Bronchial epithelial cell (primary cell): ENCODE data around the gene GSG1. TPM values are rescaled to one million over a fixed set of nuclear protein-coding genes. Genes with fewer than 3 reads are reported as not detected.
"Not testable (repeated sequence)": the region's sequence is repeated elsewhere in the genome, so short reads cannot be mapped to it uniquely, and the experiment has no call there.

Experiments
- DNase-seq: peaks from one replicate; pipeline ENCODE4 v3.0.0-alpha.2; 2010; ENCODE audit warnings: low read depth
- FAIRE-seq: peaks from 2 replicates; lab custom pipeline; 2011; peaks lifted over from hg19 to GRCh38; lab: Jason Lieb, UNC
- H3K27me3 ChIP-seq: 2 replicates; pipeline ENCODE4 v1.5.1; 2011; ENCODE audit warnings: low read length; ENCODE audit not compliant: control insufficient read depth, insufficient read depth
- H3K36me3 ChIP-seq: 2 replicates; pipeline ENCODE4 v1.5.1; 2011; ENCODE audit warnings: low read length; ENCODE audit not compliant: control insufficient read depth, insufficient read depth
- H3K4me3 ChIP-seq: 2 replicates; pipeline ENCODE4 v1.5.1; 2011; ENCODE audit warnings: mild to moderate bottlenecking, low read depth, low read length, control low read depth
- total RNA-seq: library from RNA; depleted of rRNA; stranded (reverse); fragments of >200 nt; gene quantifications from 2 replicates; pipeline ENCODE4 v1.2.1, GENCODE V29; 2014
- TF ChIP-seq, protein P1 (sequence below): IDR thresholded peaks from 2 replicates; pipeline ENCODE4 v1.5.1; 2011; ENCODE audit warnings: mild to moderate bottlenecking, moderate library complexity, low read length, control low read depth, inconsistent platforms; ENCODE audit not compliant: insufficient read depth, severe bottlenecking

The GSG1 gene
- total RNA-seq, 1 donor from 2014 or later, result not detected

DNA sequence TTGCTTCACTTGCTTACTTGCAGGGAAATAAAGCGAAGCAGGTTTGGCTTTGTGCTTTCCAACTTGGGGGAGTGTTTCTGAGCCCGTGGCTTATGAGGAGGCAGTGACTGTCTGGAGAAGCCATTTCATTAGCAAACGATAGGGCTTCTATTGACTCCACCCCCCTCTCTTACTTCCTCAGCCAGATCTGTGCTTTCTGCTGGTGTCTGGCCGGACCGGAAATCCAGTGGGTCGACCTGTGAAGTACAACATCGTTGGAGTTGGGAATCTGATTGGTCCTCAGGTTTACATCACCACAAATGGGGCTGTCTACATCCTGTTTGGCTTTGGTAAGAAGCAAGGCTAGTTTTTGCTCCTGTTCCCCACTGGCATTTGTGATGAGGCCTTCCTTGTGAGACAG, 37.0 kb downstream of the GSG1 start:
- H3K27me3 ChIP-seq, result no peaks in the 10 kb centered on the region
- DNase-seq (no peak), FAIRE-seq (no peak)
- H3K36me3 ChIP-seq, result peaks cover under 1% of the 10 kb centered on the region
- H3K4me3 ChIP-seq, result no peak overlapping the region
- TF ChIP-seq, protein P1, sequence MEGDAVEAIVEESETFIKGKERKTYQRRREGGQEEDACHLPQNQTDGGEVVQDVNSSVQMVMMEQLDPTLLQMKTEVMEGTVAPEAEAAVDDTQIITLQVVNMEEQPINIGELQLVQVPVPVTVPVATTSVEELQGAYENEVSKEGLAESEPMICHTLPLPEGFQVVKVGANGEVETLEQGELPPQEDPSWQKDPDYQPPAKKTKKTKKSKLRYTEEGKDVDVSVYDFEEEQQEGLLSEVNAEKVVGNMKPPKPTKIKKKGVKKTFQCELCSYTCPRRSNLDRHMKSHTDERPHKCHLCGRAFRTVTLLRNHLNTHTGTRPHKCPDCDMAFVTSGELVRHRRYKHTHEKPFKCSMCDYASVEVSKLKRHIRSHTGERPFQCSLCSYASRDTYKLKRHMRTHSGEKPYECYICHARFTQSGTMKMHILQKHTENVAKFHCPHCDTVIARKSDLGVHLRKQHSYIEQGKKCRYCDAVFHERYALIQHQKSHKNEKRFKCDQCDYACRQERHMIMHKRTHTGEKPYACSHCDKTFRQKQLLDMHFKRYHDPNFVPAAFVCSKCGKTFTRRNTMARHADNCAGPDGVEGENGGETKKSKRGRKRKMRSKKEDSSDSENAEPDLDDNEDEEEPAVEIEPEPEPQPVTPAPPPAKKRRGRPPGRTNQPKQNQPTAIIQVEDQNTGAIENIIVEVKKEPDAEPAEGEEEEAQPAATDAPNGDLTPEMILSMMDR, result no peak

DNA sequence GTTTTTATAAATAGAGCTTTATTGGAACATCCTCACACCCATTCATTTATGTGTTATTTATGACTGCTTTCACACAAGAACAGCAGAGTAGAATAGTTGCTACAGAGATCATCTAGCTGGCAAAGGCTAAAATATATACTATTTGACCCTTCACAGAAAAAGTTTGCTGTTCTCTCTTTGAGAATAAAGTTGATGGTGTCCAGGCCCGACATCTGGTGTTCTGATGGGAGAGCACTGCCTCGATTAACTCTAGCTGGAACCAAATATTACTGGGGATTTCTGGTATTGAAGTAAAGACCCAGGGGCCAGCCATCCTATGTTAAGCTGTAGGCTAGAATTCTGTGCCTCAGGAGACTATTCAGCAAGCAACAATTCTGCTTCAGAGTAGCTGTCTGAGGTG, 37.5 kb downstream of the GSG1 start:
- FAIRE-seq, result no peak
- TF ChIP-seq, protein P1, result no peak

DNA sequence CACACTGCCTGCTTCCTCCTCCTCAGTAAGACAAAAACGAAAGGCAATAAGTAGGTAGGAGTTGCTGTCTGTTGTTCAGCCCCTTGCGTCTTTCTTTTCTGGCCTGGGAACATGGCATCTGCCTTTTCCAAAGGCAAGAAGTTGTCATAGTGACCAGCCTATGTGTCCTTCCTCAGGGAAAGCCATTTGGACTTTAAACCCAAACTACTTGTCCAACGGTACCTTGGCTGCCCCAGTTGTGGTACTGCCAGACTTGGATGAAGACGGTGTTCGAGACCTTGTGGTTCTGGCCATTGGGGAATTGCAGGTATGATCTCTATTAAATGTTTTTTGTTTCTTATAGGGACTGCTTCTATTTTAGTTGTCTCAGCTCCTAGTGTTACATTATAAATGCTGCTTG, 40.8 kb downstream of the GSG1 start:
- TF ChIP-seq, protein P1, result no peak
- H3K36me3 ChIP-seq, result peaks cover 1% of the 10 kb centered on the region
- no peak for DNase-seq
- no peak overlapping the region for H3K4me3 ChIP-seq
- H3K27me3 ChIP-seq, result no peaks in the 10 kb centered on the region
- no peak for FAIRE-seq

More for the DNA sequence above, 37.5 kb downstream of the GSG1 start:
- Histone ChIP-seq H3K36me3 (peaks cover 1% of the 10 kb centered on the region), H3K4me3 (no peak overlapping the region), H3K27me3 (no peaks in the 10 kb centered on the region)
- DNase-seq, result no peak

DNA sequence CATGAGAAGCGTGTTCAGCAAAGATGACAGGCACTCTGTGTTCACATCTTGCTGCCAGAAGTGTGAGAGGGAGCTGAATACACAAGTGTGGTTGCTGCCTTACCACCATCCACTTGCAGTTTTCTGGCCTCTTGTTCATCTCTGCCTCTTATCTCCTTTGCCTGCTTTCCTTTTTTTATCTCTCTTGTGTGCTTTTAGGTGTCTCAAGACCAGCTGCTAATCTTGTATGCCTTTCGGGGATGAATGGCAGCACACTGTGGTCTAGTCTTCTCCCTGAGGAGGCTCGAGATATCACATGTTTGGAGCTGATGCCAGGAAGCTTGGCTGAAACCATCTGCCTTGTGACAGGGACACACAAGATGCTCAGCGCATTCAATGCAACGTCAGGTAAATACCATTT, 42.1 kb downstream of the GSG1 start:
- DNase-seq (no peak), FAIRE-seq (no peak)
- no peaks in the 10 kb centered on the region for H3K27me3 ChIP-seq
- TF ChIP-seq, protein P1, result no peak
- peaks cover 1% of the 10 kb centered on the region for H3K36me3 ChIP-seq
- H3K4me3 ChIP-seq, result no peak overlapping the region

DNA sequence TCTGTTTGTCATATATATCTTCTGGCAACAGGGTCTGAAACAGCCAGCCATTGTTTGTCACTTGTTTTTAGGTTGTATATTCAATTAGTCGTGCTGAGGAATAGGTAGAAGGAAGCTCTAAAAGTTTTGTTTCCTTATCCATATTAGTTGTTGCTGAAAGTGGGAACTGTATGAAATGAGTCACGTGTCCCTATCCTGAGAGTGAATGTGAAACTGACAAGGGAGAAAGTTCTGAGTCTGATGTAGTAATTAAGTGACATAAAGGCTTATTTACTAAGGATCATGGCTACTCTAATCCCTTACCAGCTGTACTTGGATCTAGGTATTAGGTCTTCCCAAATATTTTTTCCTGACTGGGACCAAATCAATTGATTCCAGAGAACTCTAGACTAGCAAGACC, 42.9 kb downstream of the GSG1 start:
- FAIRE-seq, result no peak
- no peak overlapping the region for H3K4me3 ChIP-seq
- H3K27me3 ChIP-seq, result no peaks in the 10 kb centered on the region
- TF ChIP-seq, protein P1, result no peak
- no peak for DNase-seq
- H3K36me3 ChIP-seq, result peaks cover 1% of the 10 kb centered on the region

DNA sequence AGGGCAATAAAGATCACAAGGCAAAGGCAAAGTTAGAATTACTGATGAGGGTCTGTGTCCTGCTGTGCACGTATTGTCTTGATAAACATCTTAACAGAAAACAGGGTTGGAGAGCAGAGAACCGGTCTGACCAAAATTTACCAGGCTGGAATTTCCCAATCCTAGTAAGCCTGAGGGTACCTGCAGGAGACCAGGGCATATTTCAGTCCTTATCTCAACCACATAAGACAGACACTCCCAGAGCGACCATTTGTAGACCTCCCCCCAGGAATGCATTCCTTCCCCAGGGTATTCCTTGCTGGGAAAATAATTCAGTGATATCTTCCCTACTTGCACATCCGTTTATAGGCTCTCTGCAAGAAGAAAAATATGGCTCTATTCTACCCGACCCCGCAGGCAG, 49.9 kb downstream of the GSG1 start:
- not testable (repeated sequence) for DNase-seq, H3K36me3 ChIP-seq, H3K27me3 ChIP-seq, H3K4me3 ChIP-seq, FAIRE-seq
